ENCODE measurements around the gene RSAD1.

- no peak for TF ChIP-seq POLR2A (IDR thresholded peaks at IDR 0.05)
- TF ChIP-seq CTCF (IDR thresholded peaks at IDR 0.05): no peak
These were observed 26.6 kb upstream of the RSAD1 start for GRCh38 chr17:50451943-50452629.

Data from thyroid gland (tissue), 4 donors.